Activated T-helper 2 cell treated with anti-CD3 and anti-CD28 coated beads, Interferon-gamma antibody, Interleukin-2, Interleukin-4, amounts not matched to agents 10 μg/mL and 5 μg/mL and 100 μg/mL, durations not matched to agents 14 hours and 24 hours and 36 hours (primary cell): ENCODE results near the gene KCNE4. TPM values are rescaled to one million over a fixed set of nuclear protein-coding genes. Genes with fewer than 3 reads are reported as not detected.

Source experiments
- DNase-seq: peaks from one replicate; pipeline ENCODE4 v3.0.0; 2021; ENCODE audit warnings: low spot score
- H3K27ac Mint-ChIP-seq: one replicate; pipeline ENCODE4 v1.8.0; 2021; ENCODE audit warnings: mixed read lengths
- H3K27me3 Mint-ChIP-seq: one replicate; pipeline ENCODE4 v1.8.0; 2021; ENCODE audit warnings: low read depth, mixed read lengths
- H3K36me3 Mint-ChIP-seq: one replicate; pipeline ENCODE4 v1.8.0; 2021; ENCODE audit warnings: low read depth, mixed read lengths
- H3K4me1 Mint-ChIP-seq: one replicate; pipeline ENCODE4 v1.8.0; 2021; ENCODE audit warnings: low read depth, mixed read lengths
- H3K4me3 Mint-ChIP-seq: one replicate; pipeline ENCODE4 v1.8.0; 2021; ENCODE audit warnings: low read depth, mild to moderate bottlenecking, moderate library complexity, mixed read lengths
- H3K9me3 Mint-ChIP-seq: one replicate; pipeline ENCODE4 v1.8.0; 2021; ENCODE audit warnings: mixed read lengths
- intact Hi-C: fragments of 100-400 bp; cut with micrococcal nuclease; formaldehyde crosslinking; loops from one replicate; pipeline ENCODE4 v1.15.1; 2023
- total RNA-seq: library from RNA; stranded (reverse); gene quantifications from 2 replicates; pipeline ENCODE4 v1.2.3, GENCODE V29; 2022

KCNE4 gene
- total RNA-seq, 1 donor from 2014 or later: not detected

DNA sequence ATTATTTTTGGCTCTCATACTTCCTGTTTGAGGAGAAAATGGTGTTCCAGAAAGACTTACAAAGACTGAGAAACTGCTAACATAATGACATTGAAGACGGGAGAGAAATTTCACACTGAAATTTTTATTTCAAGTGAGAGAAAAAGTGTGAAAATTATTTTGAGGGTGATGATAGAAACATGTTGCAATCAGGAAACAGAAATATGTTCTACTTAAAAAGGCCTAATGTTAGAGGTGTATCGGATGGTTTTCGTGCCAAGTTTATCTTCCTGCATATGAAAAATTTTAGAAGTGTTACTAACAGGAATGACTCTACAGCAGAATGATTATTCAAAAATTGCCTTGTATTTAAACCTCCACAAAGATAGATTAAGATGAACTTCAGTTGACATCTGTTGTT is 50.5 kb downstream of the KCNE4 start:
- H3K27ac Mint-ChIP-seq: no peak overlapping the region
- no peaks in the 10 kb centered on the region for H3K4me1 Mint-ChIP-seq
- no peaks in the 10 kb centered on the region for H3K9me3 Mint-ChIP-seq
- H3K4me3 Mint-ChIP-seq: no peak overlapping the region
- DNase-seq: no peak
- no peaks in the 10 kb centered on the region for H3K27me3 Mint-ChIP-seq
- intact Hi-C loops: loop anchor here (10.0 kb wide), 1 partner anchor 128 kb away; no protein-coding TSS in a partner anchor
- no peaks in the 10 kb centered on the region for H3K36me3 Mint-ChIP-seq

- DNase-seq: no peak
- no peaks in the 10 kb centered on the region for H3K4me1 Mint-ChIP-seq
- no peaks in the 10 kb centered on the region for H3K36me3 Mint-ChIP-seq
- no peaks in the 10 kb centered on the region for H3K9me3 Mint-ChIP-seq
- no peak overlapping the region for H3K27ac Mint-ChIP-seq
- intact Hi-C loops: loop anchor here (10.0 kb wide), 1 partner anchor 130 kb away; no protein-coding TSS in a partner anchor
- H3K4me3 Mint-ChIP-seq: no peak overlapping the region
- H3K27me3 Mint-ChIP-seq: no peaks in the 10 kb centered on the region
Observed at GRCh38 chr2:223104336-223105132, 52.5 kb downstream of the KCNE4 start.

Other genes with a start within 250 kb of the KCNE4 start
- 72.5 and 74.0 TPM in 2 replicates for gene ACSL3, start 191.2 kb upstream of the KCNE4 start, total RNA-seq